ENCODE data around the gene MASP1. TPM values are rescaled to one million over a fixed set of nuclear protein-coding genes. Genes with fewer than 3 reads are reported as not detected.

MASP1 gene
- total and polyA plus RNA-seq, 12 donors = 0.72 to 19.5 (median 4.9) TPM

- Histone ChIP-seq H3K4me1 (replicated peaks in 1 of 2) (no peaks in the 10 kb centered on the region), H3K27ac (no peak overlapping the region), H3K36me3 (replicated peaks in 1 of 2) (no peaks in the 10 kb centered on the region), H3K9me3 (replicated peaks in 1 of 3) (no peaks in the 10 kb centered on the region), H3K27me3 (no peaks in the 10 kb centered on the region), H3K4me3 (no peak overlapping the region)
- no peak for DNase-seq
- 75 to 87% (median 84%) methylated on average over 3 of the region's 3 CpGs for whole genome bisulfite sequencing, 4 donors
- TF ChIP-seq POLR2A (IDR thresholded peaks at IDR 0.05) (no peak), CTCF (IDR thresholded peaks at IDR 0.05) (no peak)
- intact Hi-C loops (cut with DNase I) = no loop called here
Observed at GRCh38 chr3:187328691-187329090, 37.2 kb upstream of the MASP1 start.

- intact Hi-C loops (cut with DNase I) = no loop called here
- Histone ChIP-seq H3K27me3 (peaks cover 4% of the 10 kb centered on the region), H3K4me1 (replicated peaks in 1 of 2) (no peaks in the 10 kb centered on the region), H3K36me3 (replicated peaks in 1 of 2) (no peaks in the 10 kb centered on the region), H3K9me3 (replicated peaks in 1 of 3) (no peaks in the 10 kb centered on the region), H3K4me3 (no peak overlapping the region), H3K27ac (no peak overlapping the region)
- WGBS, 4 donors = 61 to 93% (median 71%) methylated on average over 2 of the region's 2 CpGs
- DNase-seq = no peak
- TF ChIP-seq CTCF (IDR thresholded peaks at IDR 0.05) (no peak), POLR2A (IDR thresholded peaks at IDR 0.05) (no peak)
Observed at GRCh38 chr3:187327845-187328244, 36.3 kb upstream of the MASP1 start.

- intact Hi-C loops (cut with DNase I) = no loop called here
- no peaks in the 10 kb centered on the region for H3K36me3 ChIP-seq (replicated peaks in 1 of 2)
- 65 to 77% (median 69%) methylated on average over 5 of the region's 5 CpGs for WGBS, 4 donors
Observed at GRCh38 chr3:187325632-187326031, 34.1 kb upstream of the MASP1 start.

GRCh38 chr3:187323091-187323490, 31.6 kb upstream of the MASP1 start:
- 65 to 84% (median 74%) methylated on average over 3 of the region's 3 CpGs for WGBS, 4 donors
- no peak for DNase-seq
- H3K27ac ChIP-seq = no peak overlapping the region
- intact Hi-C loops (cut with DNase I) = no loop called here
- H3K4me1 ChIP-seq (replicated peaks in 1 of 2) = peaks cover 0 to 11% of the 10 kb centered on the region in 2 donors
- no peaks in the 10 kb centered on the region for H3K9me3 ChIP-seq (replicated peaks in 1 of 3)
- no peak overlapping the region for H3K4me3 ChIP-seq
- no peak for TF ChIP-seq POLR2A (IDR thresholded peaks at IDR 0.05)
- no peak for TF ChIP-seq CTCF (IDR thresholded peaks at IDR 0.05)
- H3K27me3 ChIP-seq = peaks cover 4% of the 10 kb centered on the region
- no peaks in the 10 kb centered on the region for H3K36me3 ChIP-seq (replicated peaks in 1 of 2)

More at GRCh38 chr3:187325632-187326031, 34.1 kb upstream of the MASP1 start:
- peaks cover 4% of the 10 kb centered on the region for H3K27me3 ChIP-seq
- DNase-seq = no peak
- no peaks in the 10 kb centered on the region for H3K9me3 ChIP-seq (replicated peaks in 1 of 3)
- no peak for TF ChIP-seq POLR2A (IDR thresholded peaks at IDR 0.05)
- no peak for TF ChIP-seq CTCF (IDR thresholded peaks at IDR 0.05)
- no peaks in the 10 kb centered on the region for H3K4me1 ChIP-seq (replicated peaks in 1 of 2)
- H3K27ac ChIP-seq = no peak overlapping the region
- no peak overlapping the region for H3K4me3 ChIP-seq
